CD4-positive, alpha-beta T cell treated with Interleukin-15 for 4 hours (primary cell): ENCODE data around the gene WDR75.

Source experiments
- DNase-seq: peaks from one replicate; pipeline ENCODE4 v3.0.0-alpha.2; 2020; ENCODE audit warnings: low spot score

WDR75 gene

GRCh38 chr2:189500456-189501160, 59.3 kb downstream of the WDR75 start:
- no peak for DNase-seq

GRCh38 chr2:189501487-189501886, 60.2 kb downstream of the WDR75 start:
- DNase-seq = no peak

- DNase-seq = no peak
Observed at GRCh38 chr2:189502714-189503113, 61.4 kb downstream of the WDR75 start.

GRCh38 chr2:189504238-189504637, 63.0 kb downstream of the WDR75 start:
- no peak for DNase-seq

- no peak for DNase-seq
Observed at GRCh38 chr2:189505492-189505891, 64.2 kb downstream of the WDR75 start.

- no peak for DNase-seq
Observed at GRCh38 chr2:189506514-189506976, 65.3 kb downstream of the WDR75 start.

- DNase-seq = no peak
Observed at GRCh38 chr2:189511210-189511959, 70.1 kb downstream of the WDR75 start.

- DNase-seq = no peak
Observed at GRCh38 chr2:189511960-189512319, 70.7 kb downstream of the WDR75 start.

- DNase-seq = no peak
Observed at GRCh38 chr2:189512879-189513278, 71.6 kb downstream of the WDR75 start.

- DNase-seq = no peak
Observed at GRCh38 chr2:189514104-189514503, 72.8 kb downstream of the WDR75 start.

- no peak for DNase-seq
Observed at GRCh38 chr2:189515264-189515663, 74.0 kb downstream of the WDR75 start.

- no peak for DNase-seq
Observed at GRCh38 chr2:189516546-189516945, 75.3 kb downstream of the WDR75 start.

GRCh38 chr2:189517847-189518535, 76.7 kb downstream of the WDR75 start:
- DNase-seq = no peak

- no peak for DNase-seq
Observed at GRCh38 chr2:189519631-189520387, 78.5 kb downstream of the WDR75 start.

- no peak for DNase-seq
Observed at GRCh38 chr2:189521699-189522434, 80.6 kb downstream of the WDR75 start.

- no peak for DNase-seq
Observed at GRCh38 chr2:189522435-189523151, 81.3 kb downstream of the WDR75 start.

GRCh38 chr2:189524746-189525145, 83.5 kb downstream of the WDR75 start:
- no peak for DNase-seq
